PC-9 (cell line): Measurements from ENCODE around the gene NTM. TPM values are rescaled to one million over a fixed set of nuclear protein-coding genes. Genes with fewer than 3 reads are reported as not detected.

Experiments used
- BruUV-seq: library from RNA; stranded (reverse); fragments of 400-500 nt; replicated peaks from 2 replicates; lab custom pipeline; 2021; lab: Mats Ljungman, UMichigan
- CTCF ChIA-PET: fragments of 300-600 bp; sonication (Branson Sonifier 250); formaldehyde crosslinking; loops from one replicate; lab custom pipeline; 2022; ENCODE audit warnings: antibody characterized with exemption; lab: Charles Lee
- POLR2A ChIA-PET: fragments of 300-600 bp; sonication (Branson Sonifier 250); formaldehyde crosslinking; loops from one replicate; lab custom pipeline; 2022; ENCODE audit warnings: antibody characterized with exemption; ENCODE audit not compliant: unreplicated experiment; lab: Charles Lee
- DNase-seq, 2 experiments: peaks; one replicate each; pipeline versions ENCODE4 v3.0.0 to v3.0.0-alpha.2; 2015 to 2022; ENCODE audit warnings: mixed read lengths in 1 of 2
- H2AFZ ChIP-seq: fragments of 200-600 bp; sonication (generic); 2 replicates; pipeline ENCODE4 v1.8.1; 2017; ENCODE audit warnings: antibody characterized with exemption
- H3F3A ChIP-seq: fragments of 200-600 bp; sonication (generic); 2 replicates; pipeline ENCODE4 v1.8.1; 2017; ENCODE audit warnings: antibody characterized with exemption, mild to moderate bottlenecking, low read depth; ENCODE audit not compliant: insufficient read depth
- H3K27ac ChIP-seq: fragments of 200-600 bp; sonication (generic); 2 replicates; pipeline ENCODE4 v1.6.1; 2016; ENCODE audit warnings: mixed run types
- H3K27me3 ChIP-seq: fragments of 200-600 bp; sonication (generic); 2 replicates; pipeline ENCODE4 v1.6.1; 2016; ENCODE audit warnings: low read depth, mixed run types; ENCODE audit not compliant: insufficient read depth
- H3K36me3 ChIP-seq: fragments of 200-600 bp; sonication (generic); 2 replicates; pipeline ENCODE4 v1.6.1; 2016; ENCODE audit warnings: low read depth, mixed run types
- H3K4me1 ChIP-seq: fragments of 200-600 bp; sonication (generic); replicated peaks from 2 replicates; pipeline ENCODE4 v1.6.1; 2016; ENCODE audit warnings: mixed run types; ENCODE audit not compliant: insufficient read depth
- H3K4me2 ChIP-seq: fragments of 200-600 bp; sonication (generic); 2 replicates; pipeline ENCODE4 v1.6.1; 2017; ENCODE audit warnings: mixed run types
- H3K4me3 ChIP-seq: fragments of 200-600 bp; sonication (generic); 2 replicates; pipeline ENCODE4 v1.6.1; 2016; ENCODE audit warnings: mixed run types
- H3K79me2 ChIP-seq: fragments of 200-600 bp; sonication (generic); 2 replicates; pipeline ENCODE4 v1.6.1; 2017; ENCODE audit warnings: low read depth, mixed run types
- H3K9me2 ChIP-seq: fragments of 200-600 bp; sonication (generic); 2 replicates; pipeline ENCODE4 v1.8.1; 2017; ENCODE audit warnings: mild to moderate bottlenecking; ENCODE audit not compliant: insufficient read depth
- H3K9me3 ChIP-seq: fragments of 200-600 bp; sonication (generic); 2 replicates; pipeline ENCODE4 v1.8.1; 2016; ENCODE audit warnings: low read depth; ENCODE audit not compliant: insufficient read depth
- H4K20me1 ChIP-seq: fragments of 200-600 bp; sonication (generic); 2 replicates; pipeline ENCODE4 v1.8.1; 2017; ENCODE audit not compliant: insufficient read depth
- EZH2 ChIP-seq: fragments of 200-600 bp; sonication (generic); IDR thresholded peaks from 2 replicates; pipeline ENCODE4 v1.8.0; 2017; ENCODE audit warnings: antibody characterized with exemption, low read depth
- intact Hi-C: fragments of 100-400 bp; cut with micrococcal nuclease; formaldehyde crosslinking; loops from one replicate; pipeline ENCODE4 v1.10.0; 2022; ENCODE audit not compliant: unreplicated experiment
- total RNA-seq: library from RNA; stranded (reverse); gene quantifications from 2 replicates; pipeline ENCODE4 v1.2.3, GENCODE V29; 2021
- TF ChIP-seq, protein P1 (sequence below): fragments of 200-600 bp; sonication (generic); conservative IDR thresholded peaks from 2 replicates; pipeline ENCODE4 v1.6.1; 2017; ENCODE audit warnings: mixed run types, antibody characterized with exemption, mild to moderate bottlenecking, moderate library complexity

Gene NTM
- total RNA-seq, 1 experiment from 2014 or later: not detected

- H3K36me3 ChIP-seq: no peaks in the 10 kb centered on the region
- no peaks in the 10 kb centered on the region for H3K9me2 ChIP-seq
- no peak for DNase-seq
- H3K4me1 ChIP-seq: no peaks in the 10 kb centered on the region
- peaks cover 9% of the 10 kb centered on the region; the same call in 1 of the 2 replicates for H3K27me3 ChIP-seq
- H3F3A ChIP-seq: no peaks in the 10 kb centered on the region
- BruUV-seq: no TSS peak
- H4K20me1 ChIP-seq: no peaks in the 10 kb centered on the region
- no peak overlapping the region for H2AFZ ChIP-seq
- no peaks in the 10 kb centered on the region for H3K9me3 ChIP-seq
- no peak overlapping the region for H3K4me3 ChIP-seq
- TF ChIP-seq, protein P1, sequence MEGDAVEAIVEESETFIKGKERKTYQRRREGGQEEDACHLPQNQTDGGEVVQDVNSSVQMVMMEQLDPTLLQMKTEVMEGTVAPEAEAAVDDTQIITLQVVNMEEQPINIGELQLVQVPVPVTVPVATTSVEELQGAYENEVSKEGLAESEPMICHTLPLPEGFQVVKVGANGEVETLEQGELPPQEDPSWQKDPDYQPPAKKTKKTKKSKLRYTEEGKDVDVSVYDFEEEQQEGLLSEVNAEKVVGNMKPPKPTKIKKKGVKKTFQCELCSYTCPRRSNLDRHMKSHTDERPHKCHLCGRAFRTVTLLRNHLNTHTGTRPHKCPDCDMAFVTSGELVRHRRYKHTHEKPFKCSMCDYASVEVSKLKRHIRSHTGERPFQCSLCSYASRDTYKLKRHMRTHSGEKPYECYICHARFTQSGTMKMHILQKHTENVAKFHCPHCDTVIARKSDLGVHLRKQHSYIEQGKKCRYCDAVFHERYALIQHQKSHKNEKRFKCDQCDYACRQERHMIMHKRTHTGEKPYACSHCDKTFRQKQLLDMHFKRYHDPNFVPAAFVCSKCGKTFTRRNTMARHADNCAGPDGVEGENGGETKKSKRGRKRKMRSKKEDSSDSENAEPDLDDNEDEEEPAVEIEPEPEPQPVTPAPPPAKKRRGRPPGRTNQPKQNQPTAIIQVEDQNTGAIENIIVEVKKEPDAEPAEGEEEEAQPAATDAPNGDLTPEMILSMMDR: no peak
- TF ChIP-seq EZH2: no peak
- POLR2A ChIA-PET: interaction anchor here (0.6 kb wide), 1 partner anchor 247 kb away, joined by 4 read pairs; no protein-coding TSS in a partner anchor
- no peak overlapping the region for H3K4me2 ChIP-seq
- no peaks in the 10 kb centered on the region for H3K79me2 ChIP-seq
- H3K27ac ChIP-seq: no peak overlapping the region
- CTCF ChIA-PET: no interaction called here
- intact Hi-C loops: no loop called here
Measured at GRCh38 chr11:131875611-131876010, 505.2 kb downstream of the NTM start.

DNA sequence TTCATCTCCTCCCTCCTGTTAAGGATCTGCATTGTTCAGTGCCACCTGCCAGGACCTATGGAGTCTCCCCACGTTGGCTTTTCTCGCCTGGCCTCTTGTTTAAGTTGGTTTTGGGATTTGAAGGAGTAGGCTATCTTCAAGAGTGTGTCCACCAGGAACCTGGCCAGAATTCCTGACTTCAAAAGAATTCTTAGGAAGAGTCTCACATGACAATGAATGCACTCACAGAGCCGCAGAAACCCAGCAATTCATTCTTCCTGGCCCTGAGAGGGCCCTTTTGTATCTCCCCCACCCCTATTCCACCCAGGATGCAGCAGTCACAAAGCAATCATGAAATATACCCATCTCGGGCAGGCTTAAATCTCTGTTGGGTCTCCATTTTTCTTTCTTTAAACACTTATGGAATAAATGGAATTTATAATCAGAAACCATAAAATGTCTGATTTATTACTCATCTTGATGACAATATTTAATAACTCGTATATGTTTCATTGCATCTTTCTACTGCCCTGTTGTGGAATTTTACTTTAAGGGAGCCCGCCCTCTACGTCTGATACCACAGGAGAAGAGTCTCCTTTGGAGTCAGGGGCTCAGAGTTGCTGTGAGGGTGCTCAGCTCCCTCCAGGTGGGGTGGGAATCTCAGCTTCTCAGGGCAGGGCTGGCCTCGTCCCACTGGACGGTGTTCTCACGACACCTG, 507.0 kb downstream of the NTM start:
- CTCF ChIA-PET: no interaction called here
- H3F3A ChIP-seq: no peaks in the 10 kb centered on the region

DNA sequence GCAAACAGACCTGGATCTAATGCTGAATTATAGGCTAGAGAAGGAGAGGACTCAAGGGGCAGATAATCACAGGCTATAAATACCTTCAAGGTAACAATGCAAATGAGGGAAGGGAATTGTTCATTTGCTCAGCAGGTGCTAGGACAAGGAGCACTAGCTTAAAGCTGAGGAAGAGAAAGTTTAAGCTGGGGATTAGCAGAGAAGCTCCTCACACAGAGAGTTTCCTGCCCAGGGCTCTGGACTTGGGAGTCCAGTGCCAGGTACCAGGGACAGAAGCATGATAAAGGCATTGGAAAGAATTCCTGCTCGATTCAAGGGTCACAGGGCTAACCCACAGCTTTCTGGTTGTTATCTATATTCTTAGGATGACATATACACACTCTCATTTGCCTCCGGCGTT, 509.9 kb downstream of the NTM start:
- CTCF ChIA-PET: no interaction called here
- BruUV-seq: no TSS peak

More for the DNA sequence above, 507.0 kb downstream of the NTM start:
- Histone ChIP-seq H3K4me2 (no peak overlapping the region), H3K4me1 (no peaks in the 10 kb centered on the region), H3K9me3 (no peaks in the 10 kb centered on the region), H3K9me2 (no peaks in the 10 kb centered on the region), H2AFZ (no peak overlapping the region), H3K4me3 (no peak overlapping the region), H4K20me1 (no peaks in the 10 kb centered on the region), H3K27me3 (peaks cover 20% of the 10 kb centered on the region; the same call in 1 of the 2 replicates), H3K27ac (no peak overlapping the region), H3K36me3 (no peaks in the 10 kb centered on the region), H3K79me2 (no peaks in the 10 kb centered on the region)
- no peak for DNase-seq
- intact Hi-C loops: no loop called here
- TF ChIP-seq EZH2: no peak
- TF ChIP-seq, protein P1: no peak
- BruUV-seq: no TSS peak
- POLR2A ChIA-PET: no interaction called here

More for the DNA sequence above, 509.9 kb downstream of the NTM start:
- Histone ChIP-seq H3K4me2 (no peak overlapping the region), H2AFZ (no peak overlapping the region), H3K27me3 (peaks cover 39% of the 10 kb centered on the region), H3K79me2 (no peaks in the 10 kb centered on the region), H4K20me1 (no peaks in the 10 kb centered on the region), H3K9me3 (no peaks in the 10 kb centered on the region), H3K9me2 (no peaks in the 10 kb centered on the region), H3K4me3 (no peak overlapping the region), H3K27ac (no peak overlapping the region), H3F3A (no peaks in the 10 kb centered on the region), H3K36me3 (no peaks in the 10 kb centered on the region), H3K4me1 (no peaks in the 10 kb centered on the region)
- intact Hi-C loops: no loop called here
- TF ChIP-seq, protein P1: no peak
- no peak for TF ChIP-seq EZH2
- no peak for DNase-seq
- POLR2A ChIA-PET: no interaction called here
